Breast epithelium (tissue), 4 donors: ENCODE measurements around the gene FAM177A1. TPM values are rescaled to one million over a fixed set of nuclear protein-coding genes. Genes with fewer than 3 reads are reported as not detected.
"Not testable (repeated sequence)": the region's sequence is repeated elsewhere in the genome, so short reads cannot be mapped to it uniquely, and the experiment has no call there.

Experiments used
- DNase-seq, 2 donors: peaks; one replicate each; pipeline ENCODE4 v3.0.0-alpha.2; 2019; ENCODE audit warnings: low spot score in 2 of 2
- H3K27ac ChIP-seq, 2 donors: fragments of 200-600 bp; sonication (generic) in 1 of 2; one replicate each; pipeline ENCODE4 v1.5.1; 2016 to 2019; ENCODE audit warnings: mild to moderate bottlenecking in 1 of 2
- H3K27me3 ChIP-seq, 2 donors: fragments of 200-600 bp; sonication (generic) in 1 of 2; one replicate each; pipeline versions ENCODE4 v1.5.1 to v1.6.0; 2017 to 2019; ENCODE audit warnings: control low read depth in 1 of 2, mild to moderate bottlenecking in 1 of 2
- H3K36me3 ChIP-seq: fragments of 200-600 bp; one replicate; pipeline ENCODE4 v1.5.1; 2019
- H3K4me1 ChIP-seq, 2 donors: fragments of 200-600 bp; sonication (generic); one replicate each; pipeline ENCODE4 v1.5.1; 2016 to 2019; ENCODE audit warnings: control low read depth in 1 of 2
- H3K4me3 ChIP-seq, 3 donors: fragments of 200-600 bp; sonication (generic); 1 replicate in 2 of 3; 2 replicates in 1 of 3; pipeline ENCODE4 v1.5.1; 2016 to 2019; ENCODE audit warnings: mild to moderate bottlenecking in 3 of 3, moderate library complexity in 2 of 3
- H3K9me3 ChIP-seq, 2 donors: fragments of 200-600 bp; sonication (generic) in 1 of 2; one replicate each; pipeline ENCODE4 v1.5.1; 2016 to 2019; ENCODE audit warnings: control low read depth in 1 of 2
- CTCF ChIP-seq, 3 donors: fragments of 450-650 bp; IDR thresholded peaks; one replicate each; pipeline ENCODE4 v1.5.1; 2016 to 2017; ENCODE audit warnings: antibody characterized with exemption in 3 of 3, mild to moderate bottlenecking in 3 of 3, moderate library complexity in 3 of 3
- POLR2A ChIP-seq: fragments of 450-650 bp; IDR thresholded peaks from one replicate; pipeline ENCODE4 v1.6.1; 2016; ENCODE audit warnings: antibody characterized with exemption, mild to moderate bottlenecking, moderate library complexity
- POLR2AphosphoS5 ChIP-seq, 3 donors: sonication (generic); formaldehyde crosslinking; IDR thresholded peaks; one replicate each; pipeline ENCODE4 v1.6.1; 2017; ENCODE audit warnings: antibody characterized with exemption in 3 of 3
- intact Hi-C: fragments of 100-400 bp; cut with DNase I; formaldehyde crosslinking; loops from one replicate; pipeline ENCODE4 v1.15.1; 2023; ENCODE audit warnings: low total_unique reads
- total RNA-seq, 3 donors: library from RNA; depleted of rRNA; stranded (reverse); fragments of >200 nt; gene quantifications; one replicate each; pipeline ENCODE4 v1.1.0, GENCODE V29; 2016

FAM177A1 gene
- total RNA-seq, 3 donors from 2014 or later: 34.4 to 54.0 (median 47.2) TPM

- Histone ChIP-seq H3K9me3 (no peaks in the 10 kb centered on the region), H3K4me1 (no peaks in the 10 kb centered on the region), H3K36me3 (peaks cover 4% of the 10 kb centered on the region), H3K27ac (no peak overlapping the region), H3K4me3 (no peak overlapping the region), H3K27me3 (no peaks in the 10 kb centered on the region)
- intact Hi-C loops: no loop called here
- DNase-seq: no peak
- TF ChIP-seq POLR2AphosphoS5 (IDR thresholded peaks at IDR 0.05) (no peak), POLR2A (no peak), CTCF (IDR thresholded peaks at IDR 0.05) (no peak)
These were observed 37.6 kb downstream of the FAM177A1 start for GRCh38 chr14:35083530-35084150.

- TF ChIP-seq CTCF (IDR thresholded peaks at IDR 0.05) (no peak), POLR2A (no peak), POLR2AphosphoS5 (IDR thresholded peaks at IDR 0.05) (no peak)
- Histone ChIP-seq H3K4me1 (no peaks in the 10 kb centered on the region), H3K27me3 (no peaks in the 10 kb centered on the region), H3K9me3 (no peaks in the 10 kb centered on the region), H3K4me3 (no peak overlapping the region), H3K36me3 (peaks cover 4% of the 10 kb centered on the region), H3K27ac (no peak overlapping the region)
- DNase-seq: no peak
- intact Hi-C loops: no loop called here
These were observed 39.4 kb downstream of the FAM177A1 start for GRCh38 chr14:35085441-35085840.

- H3K36me3 ChIP-seq: no peaks in the 10 kb centered on the region
These were observed 42.4 kb downstream of the FAM177A1 start for GRCh38 chr14:35088514-35088913.

GRCh38 chr14:35094645-35095044 is 48.6 kb downstream of the FAM177A1 start:
- H3K36me3 ChIP-seq, H3K9me3 ChIP-seq, H3K4me1 ChIP-seq, intact Hi-C loops, H3K27ac ChIP-seq, DNase-seq, H3K4me3 ChIP-seq, H3K27me3 ChIP-seq: not testable (repeated sequence)

More at GRCh38 chr14:35088514-35088913, 42.4 kb downstream of the FAM177A1 start:
- Histone ChIP-seq H3K9me3 (no peaks in the 10 kb centered on the region), H3K27me3 (no peaks in the 10 kb centered on the region), H3K27ac (no peak overlapping the region), H3K4me3 (no peak overlapping the region), H3K4me1 (no peaks in the 10 kb centered on the region)
- DNase-seq: no peak
- intact Hi-C loops: no loop called here
- TF ChIP-seq POLR2AphosphoS5 (IDR thresholded peaks at IDR 0.05) (no peak), CTCF (IDR thresholded peaks at IDR 0.05) (no peak), POLR2A (no peak)

GRCh38 chr14:35107866-35108265 is 61.8 kb downstream of the FAM177A1 start:
- TF ChIP-seq CTCF (IDR thresholded peaks at IDR 0.05) (no peak), POLR2AphosphoS5 (IDR thresholded peaks at IDR 0.05) (no peak), POLR2A (no peak)
- intact Hi-C loops: no loop called here
- Histone ChIP-seq H3K36me3 (no peaks in the 10 kb centered on the region), H3K27ac (no peak overlapping the region), H3K4me1 (no peaks in the 10 kb centered on the region), H3K27me3 (no peaks in the 10 kb centered on the region), H3K4me3 (no peak overlapping the region), H3K9me3 (no peaks in the 10 kb centered on the region)
- no peak for DNase-seq
